Measurements from ENCODE around the gene SULT1C4.
"Not testable (repeated sequence)": the region's sequence is repeated elsewhere in the genome, so short reads cannot be mapped to it uniquely, and the experiment has no call there.

The SULT1C4 gene

DNA sequence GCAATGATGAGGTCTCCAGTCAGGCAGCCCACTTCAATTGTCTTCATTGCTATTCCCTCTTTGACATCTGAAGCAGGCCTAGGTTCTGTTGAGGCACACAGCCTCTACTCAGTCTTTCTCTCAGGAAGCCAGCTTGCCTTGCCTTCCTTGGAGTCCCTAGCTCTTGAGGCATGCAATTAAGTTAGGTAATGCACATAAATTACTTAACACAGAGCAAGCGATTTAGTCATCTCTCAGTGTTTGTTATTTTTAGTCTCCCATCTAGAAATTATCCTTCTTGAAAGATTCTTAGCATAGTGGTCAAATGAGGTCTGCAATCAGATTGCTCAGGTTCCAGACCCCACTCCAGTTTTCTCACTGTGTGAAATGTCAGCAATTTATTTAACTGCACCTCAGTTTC lies 32.0 kb downstream of the SULT1C4 start:
- Mint-ChIP-seq H3K27ac (no peak overlapping the region), H3K9me3 (peaks cover 7 to 11% of the 10 kb centered on the region in 2 donors), H3K27me3 (peaks cover 10 to 19% of the 10 kb centered on the region in 2 donors), H3K4me3 (no peak overlapping the region), H3K4me1 (no peaks in the 10 kb centered on the region), H3K36me3 (peaks cover under 1 to 5% of the 10 kb centered on the region in 2 donors)
- ATAC-seq (replicated peaks) (no peak), DNase-seq (no peak)

DNA sequence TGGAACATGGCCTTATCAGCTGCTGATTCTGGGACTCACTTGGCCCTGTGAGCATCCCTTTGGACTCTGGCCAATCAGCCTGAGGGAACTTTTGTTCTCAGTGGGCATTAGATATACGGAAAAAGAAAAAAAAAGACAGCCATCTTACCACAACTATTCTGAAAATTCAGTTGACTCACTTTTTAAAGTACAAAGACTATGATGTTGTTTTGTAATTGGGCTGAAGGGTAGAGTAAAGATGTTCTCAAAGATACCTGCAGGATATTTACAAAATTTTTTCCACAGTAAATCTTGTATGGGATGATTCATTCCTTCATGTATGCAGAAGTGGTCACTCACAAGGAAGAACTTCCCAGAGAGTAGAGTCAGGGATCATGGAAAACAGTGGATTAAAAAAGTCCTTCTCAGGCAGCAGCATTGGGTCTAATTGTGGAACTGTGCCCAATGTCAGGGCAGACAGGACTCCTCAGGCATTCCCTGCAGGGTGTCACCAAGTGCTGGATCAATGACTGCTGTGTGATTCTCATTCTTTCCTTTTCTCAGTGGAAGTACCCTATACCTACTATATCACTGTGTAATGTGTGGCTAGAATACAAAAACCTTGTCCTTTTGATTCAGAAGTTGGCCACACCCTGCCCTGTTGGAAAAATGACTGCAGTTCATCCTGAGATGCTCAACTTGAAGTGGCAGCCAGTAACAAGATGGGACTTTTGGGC lies 35.4 kb downstream of the SULT1C4 start:
- H3K9me3 Mint-ChIP-seq = no peaks in the 10 kb centered on the region
- no peaks in the 10 kb centered on the region for H3K36me3 Mint-ChIP-seq
- DNase-seq (no peak), ATAC-seq (replicated peaks) (no peak)
- no peak overlapping the region for H3K4me3 Mint-ChIP-seq
- H3K27me3 Mint-ChIP-seq = peaks cover 5 to 12% of the 10 kb centered on the region in 2 donors
- H3K4me1 Mint-ChIP-seq = no peaks in the 10 kb centered on the region
- no peak overlapping the region for H3K27ac Mint-ChIP-seq

DNA sequence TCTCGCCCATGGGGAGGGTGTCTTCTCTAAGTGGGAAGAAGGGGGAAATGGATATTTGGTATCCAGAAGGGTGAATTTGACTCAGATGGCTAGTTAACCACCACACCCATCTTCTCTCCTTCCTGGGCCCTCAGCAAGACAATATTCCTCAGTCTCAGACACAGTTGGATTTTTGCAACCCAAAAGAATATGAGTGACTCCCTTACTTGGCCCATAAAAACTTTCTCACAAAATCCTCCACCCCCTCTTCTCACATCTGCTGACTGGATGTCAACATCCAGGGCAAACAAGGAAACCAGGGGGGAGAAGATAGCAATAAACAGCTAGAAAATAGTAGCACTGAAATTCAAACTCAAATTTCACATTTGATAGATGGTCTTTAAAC lies 35.9 kb downstream of the SULT1C4 start:
- H3K27ac Mint-ChIP-seq = no peak overlapping the region
- H3K27me3 Mint-ChIP-seq = peaks cover 5 to 7% of the 10 kb centered on the region in 2 donors
- H3K9me3 Mint-ChIP-seq = no peaks in the 10 kb centered on the region
- no peak overlapping the region for H3K4me3 Mint-ChIP-seq
- H3K4me1 Mint-ChIP-seq = no peaks in the 10 kb centered on the region
- no peaks in the 10 kb centered on the region for H3K36me3 Mint-ChIP-seq
- ATAC-seq (replicated peaks) (no peak), DNase-seq (no peak)

DNA sequence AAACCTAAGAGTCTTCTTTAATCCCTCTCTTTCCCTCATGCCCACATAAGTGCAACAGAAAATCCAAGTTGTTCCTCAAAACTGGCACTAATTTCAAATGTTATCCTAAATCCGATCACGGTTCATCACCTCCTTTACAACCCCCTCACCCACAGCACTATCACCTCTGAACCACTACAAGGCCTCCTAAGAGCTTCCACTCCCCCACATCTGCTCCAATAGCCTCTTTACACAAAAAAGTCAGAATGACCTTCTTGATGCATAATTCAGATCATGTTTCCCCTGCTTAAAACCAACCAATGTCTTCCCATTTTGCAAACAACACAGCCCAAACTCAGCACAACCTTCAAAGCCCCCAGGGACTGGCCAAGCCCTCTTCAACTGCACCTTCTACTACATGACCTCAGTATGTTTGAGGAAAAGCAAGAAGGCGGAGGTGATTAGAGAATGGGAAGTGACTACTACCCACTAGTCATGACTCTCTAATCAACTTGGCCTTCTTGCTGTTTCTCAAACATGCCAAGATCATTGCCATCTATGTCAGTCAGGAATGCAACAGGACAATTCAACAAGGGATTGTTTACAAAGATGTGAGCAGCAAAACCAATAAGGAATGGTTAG lies 36.6 kb downstream of the SULT1C4 start:
- DNase-seq = no peak
- peaks cover under 1% of the 10 kb centered on the region in 2 donors for H3K27me3 Mint-ChIP-seq
- no peak overlapping the region for H3K4me3 Mint-ChIP-seq
- no peaks in the 10 kb centered on the region for H3K9me3 Mint-ChIP-seq
- no peaks in the 10 kb centered on the region for H3K4me1 Mint-ChIP-seq
- peak in 1 of 2 donors; percentile 27 for ATAC-seq (replicated peaks)
- H3K27ac Mint-ChIP-seq = no peak overlapping the region
- H3K36me3 Mint-ChIP-seq = no peaks in the 10 kb centered on the region

DNA sequence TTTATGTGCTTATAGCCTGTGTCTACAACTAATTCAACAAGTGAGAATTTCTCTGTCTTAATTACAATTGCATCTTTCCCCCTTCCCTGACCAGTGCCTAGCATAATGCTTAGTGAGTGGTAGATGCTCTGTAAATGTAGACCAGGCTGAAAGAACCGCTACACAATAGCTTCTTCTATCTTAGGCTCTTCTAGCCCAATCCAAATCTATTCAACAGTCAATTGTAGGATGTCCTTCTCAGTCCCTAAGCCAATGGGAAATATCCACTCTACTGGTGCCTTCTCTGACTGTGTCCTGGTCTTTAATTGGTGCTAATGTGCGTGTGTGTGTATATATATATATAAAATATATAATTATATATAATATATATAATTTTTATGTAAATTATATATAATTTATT lies 37.2 kb downstream of the SULT1C4 start:
- H3K9me3 Mint-ChIP-seq = no peaks in the 10 kb centered on the region
- no peaks in the 10 kb centered on the region for H3K36me3 Mint-ChIP-seq
- no peak overlapping the region for H3K27ac Mint-ChIP-seq
- ATAC-seq (replicated peaks) = no peak
- H3K27me3 Mint-ChIP-seq = no peaks in the 10 kb centered on the region
- H3K4me3 Mint-ChIP-seq = no peak overlapping the region
- no peaks in the 10 kb centered on the region for H3K4me1 Mint-ChIP-seq
- no peak for DNase-seq

DNA sequence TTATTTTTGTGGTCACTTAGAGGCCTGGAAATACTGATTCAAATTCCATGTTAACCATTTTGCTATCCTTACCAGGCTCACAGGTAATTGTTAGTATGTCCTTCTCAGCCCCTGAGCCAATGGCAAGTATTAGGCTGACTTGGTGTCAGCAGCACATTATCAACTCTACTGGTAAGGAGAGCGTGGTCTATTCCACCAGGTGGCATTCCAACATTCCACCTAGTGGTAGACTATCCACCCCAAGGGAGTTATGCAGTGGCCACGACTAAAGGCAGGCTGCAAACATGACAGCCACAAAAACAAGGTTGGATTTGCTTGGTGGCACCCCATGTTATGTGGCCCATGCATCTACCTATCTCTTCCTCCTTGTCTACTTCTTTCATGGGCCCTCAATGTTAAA lies 39.5 kb downstream of the SULT1C4 start:
- H3K9me3 Mint-ChIP-seq = no peaks in the 10 kb centered on the region
- H3K27me3 Mint-ChIP-seq = peaks cover 0 to 4% of the 10 kb centered on the region in 2 donors
- no peak overlapping the region for H3K4me3 Mint-ChIP-seq
- H3K27ac Mint-ChIP-seq = no peak overlapping the region
- DNase-seq = no peak
- H3K4me1 Mint-ChIP-seq = no peaks in the 10 kb centered on the region
- H3K36me3 Mint-ChIP-seq = no peaks in the 10 kb centered on the region
- ATAC-seq (replicated peaks) = peak in 1 of 2 donors; percentile 18

DNA sequence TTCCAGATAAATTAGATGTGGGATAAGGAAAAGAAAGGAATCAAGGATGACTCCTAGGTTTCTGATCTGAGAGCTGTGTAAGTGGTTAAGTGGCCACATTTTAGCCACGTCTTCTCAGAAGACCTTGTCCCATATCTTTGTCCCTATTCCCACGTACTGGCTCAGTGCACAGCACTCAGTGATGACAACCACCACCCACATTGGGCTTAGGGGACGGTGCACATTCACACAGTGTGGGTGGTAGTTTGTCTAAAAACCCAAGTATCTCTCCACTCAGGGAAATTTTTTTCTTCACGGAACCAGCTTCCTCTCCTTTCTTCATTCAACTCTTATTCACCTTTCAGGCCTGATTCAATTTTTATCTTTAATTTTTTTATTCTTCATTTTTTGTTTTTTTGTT lies 40.7 kb downstream of the SULT1C4 start:
- Mint-ChIP-seq H3K9me3 (no peaks in the 10 kb centered on the region), H3K36me3 (no peaks in the 10 kb centered on the region), H3K4me1 (no peaks in the 10 kb centered on the region), H3K27me3 (peaks cover 12 to 14% of the 10 kb centered on the region in 2 donors), H3K4me3 (no peak overlapping the region), H3K27ac (no peak overlapping the region)
- ATAC-seq (replicated peaks) (no peak), DNase-seq (no peak)

DNA sequence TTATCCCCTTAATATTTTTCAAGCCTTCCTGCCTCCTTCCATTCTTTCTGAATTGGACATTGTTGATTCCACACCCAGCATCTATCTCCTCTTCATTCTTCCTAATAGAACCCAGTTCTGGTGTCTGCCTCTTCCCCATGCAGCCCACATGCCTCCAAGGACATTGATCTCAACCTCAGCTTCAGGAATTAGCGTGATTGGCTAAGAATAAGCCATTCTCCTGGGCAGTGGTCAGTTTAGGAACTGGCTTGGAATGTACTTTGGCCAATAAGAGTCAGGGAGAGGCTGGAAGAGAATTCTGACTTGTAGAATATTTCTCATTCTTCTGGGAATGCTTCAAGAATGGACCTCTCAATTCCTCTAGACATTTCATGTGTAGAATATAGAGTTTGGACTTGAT lies 45.3 kb downstream of the SULT1C4 start:
- DNase-seq = no peak
- Mint-ChIP-seq H3K36me3 (peaks cover 0 to 4% of the 10 kb centered on the region in 2 donors), H3K27ac (no peak overlapping the region), H3K27me3 (peaks cover 18 to 20% of the 10 kb centered on the region in 2 donors), H3K9me3 (no peaks in the 10 kb centered on the region), H3K4me3 (no peak overlapping the region), H3K4me1 (no peaks in the 10 kb centered on the region)
- no peak for ATAC-seq (replicated peaks)

DNA sequence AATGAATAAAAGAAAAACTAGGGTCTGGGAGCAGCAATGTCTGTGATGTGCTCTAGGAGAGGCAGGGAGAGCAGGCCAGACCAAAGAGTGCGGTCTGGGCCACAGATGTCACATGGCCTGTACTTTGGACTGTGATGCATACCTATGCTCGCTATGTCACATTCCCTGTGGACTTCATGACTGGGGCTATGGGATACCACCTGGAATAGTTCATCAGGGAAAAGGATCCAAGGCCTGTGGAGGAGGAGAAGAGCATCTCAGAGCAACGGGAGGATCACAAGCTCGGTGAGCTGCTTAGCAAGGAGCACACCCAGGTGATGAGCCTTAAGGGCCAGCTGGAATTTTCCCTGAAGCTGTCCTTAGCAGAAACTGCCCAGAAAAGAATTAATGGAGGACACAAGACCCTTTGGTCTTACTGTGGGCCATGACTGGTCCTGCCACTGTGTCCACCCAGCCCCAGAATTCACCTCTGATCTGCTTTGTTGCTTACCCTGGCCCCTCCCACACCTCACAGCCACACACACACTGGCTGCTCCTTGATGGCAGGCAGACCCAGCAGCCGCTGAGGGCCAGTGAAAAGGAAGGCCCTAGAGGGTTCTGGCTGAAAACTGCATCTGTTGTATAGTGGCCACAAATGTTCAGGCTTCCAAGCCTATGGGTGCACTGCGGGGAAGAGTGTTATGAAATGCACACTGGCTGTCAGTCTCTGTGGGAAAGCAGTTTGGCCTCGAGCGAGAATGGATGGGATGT lies 45.9 kb downstream of the SULT1C4 start:
- Mint-ChIP-seq H3K27me3 (peaks cover 18 to 20% of the 10 kb centered on the region in 2 donors), H3K27ac (no peak overlapping the region), H3K36me3 (peaks cover 0 to 4% of the 10 kb centered on the region in 2 donors), H3K4me1 (no peaks in the 10 kb centered on the region), H3K4me3 (no peak overlapping the region), H3K9me3 (no peaks in the 10 kb centered on the region)
- DNase-seq (no peak), ATAC-seq (replicated peaks) (no peak)

DNA sequence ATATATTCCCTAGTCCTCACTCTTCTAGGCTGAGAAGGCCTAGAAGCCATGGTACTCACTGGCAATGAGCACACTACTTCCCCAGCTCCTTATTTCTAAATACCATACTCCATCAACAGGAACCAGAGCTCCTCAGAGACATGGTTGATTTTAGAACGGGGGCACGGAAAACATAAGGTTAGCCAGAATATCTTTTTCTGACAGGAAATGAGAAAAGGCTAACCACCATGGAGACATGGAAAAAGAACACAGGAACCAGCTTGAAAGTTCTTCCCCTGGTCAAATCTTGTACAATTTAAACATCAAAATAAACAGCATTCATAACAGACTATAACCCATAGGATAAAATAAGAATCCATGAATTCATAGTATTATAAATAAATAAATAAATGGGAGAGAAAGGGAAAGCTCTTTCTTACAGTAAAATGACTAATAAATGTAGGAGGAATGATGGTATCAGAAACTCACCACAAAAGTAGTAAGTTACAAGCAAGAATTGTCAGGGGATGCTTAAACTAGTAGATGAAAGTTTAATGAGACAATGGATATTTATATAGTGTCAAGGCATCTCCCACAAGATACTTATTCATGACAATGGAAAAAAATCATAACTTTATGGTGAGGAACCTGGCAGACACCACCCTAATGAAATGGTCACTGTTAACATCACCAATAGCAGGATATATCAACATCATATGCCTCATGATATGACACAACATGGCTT lies 50.7 kb downstream of the SULT1C4 start:
- Mint-ChIP-seq H3K27ac (no peak overlapping the region), H3K4me1 (no peaks in the 10 kb centered on the region), H3K36me3 (peaks cover 0 to 4% of the 10 kb centered on the region in 2 donors), H3K9me3 (peaks cover 0 to 4% of the 10 kb centered on the region in 2 donors), H3K27me3 (peaks cover 6% of the 10 kb centered on the region in 2 donors), H3K4me3 (no peak overlapping the region)
- ATAC-seq (replicated peaks) (no peak), DNase-seq (no peak)

DNA sequence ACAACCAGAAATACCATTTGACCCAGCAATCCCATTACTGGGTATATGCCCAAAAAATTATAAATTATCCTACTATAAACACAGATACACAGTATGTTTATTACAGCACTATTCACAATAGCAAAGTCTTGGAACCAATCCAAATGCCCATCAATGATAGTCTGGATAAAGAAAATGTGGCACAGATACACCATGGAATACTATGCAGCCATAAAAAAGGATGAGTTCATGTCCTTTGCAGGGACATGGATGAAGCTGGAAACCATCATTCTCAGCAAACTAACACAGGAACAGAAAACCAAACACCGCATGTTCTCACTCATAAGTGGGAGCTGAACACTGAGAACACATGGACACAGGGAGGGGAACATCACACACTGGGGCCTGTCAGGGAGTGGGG lies 57.8 kb downstream of the SULT1C4 start:
- peaks cover 4 to 16% of the 10 kb centered on the region in 2 donors for H3K4me1 Mint-ChIP-seq
- not testable (repeated sequence) for H3K9me3 Mint-ChIP-seq; ATAC-seq (replicated peaks); H3K36me3 Mint-ChIP-seq; H3K27ac Mint-ChIP-seq; H3K4me3 Mint-ChIP-seq; DNase-seq; H3K27me3 Mint-ChIP-seq

DNA sequence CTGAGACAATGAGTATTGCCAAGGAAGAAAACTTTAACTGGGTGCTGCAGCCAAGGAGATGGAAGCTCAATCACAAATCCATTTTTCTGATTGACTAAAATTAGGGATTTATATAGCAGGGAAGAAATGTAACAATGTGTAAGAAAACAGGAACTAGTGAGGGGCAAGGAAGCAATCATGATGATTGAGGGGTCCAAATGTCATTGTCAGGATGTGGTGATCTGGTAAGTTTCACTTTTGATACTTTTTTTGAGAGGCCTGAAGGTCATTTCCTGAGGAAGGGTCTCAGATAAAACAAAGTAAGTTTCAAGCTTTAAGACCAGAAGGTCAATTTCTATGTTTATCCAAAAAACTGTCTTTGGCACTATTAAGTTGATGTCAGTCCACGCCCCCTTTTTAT lies 59.2 kb downstream of the SULT1C4 start:
- Mint-ChIP-seq H3K9me3 (peaks cover 0 to 10% of the 10 kb centered on the region in 2 donors), H3K4me3 (peak overlapping the region in 1 of 2 donors; percentile 55), H3K27ac (no peak overlapping the region), H3K4me1 (peaks cover 4 to 16% of the 10 kb centered on the region in 2 donors), H3K27me3 (no peaks in the 10 kb centered on the region), H3K36me3 (peaks cover 0 to 1% of the 10 kb centered on the region in 2 donors)
- DNase-seq = no peak
- peak in 1 of 2 donors; percentile 63 for ATAC-seq (replicated peaks)

Data from stimulated activated naive B cell treated with anti-CD40 and anti-IgM and Interleukin-4, amounts not matched to agents 10 μg/mL and 1 μg/mL and 100 μg/mL, for 72 hours (primary cell).